HEK293T (cell line): ENCODE data around the gene ZMYND12.

Source experiments
- CTCF ChIA-PET: fragments of 350-600 bp; formaldehyde crosslinking; extraction: SDS; loops from one replicate; lab custom pipeline; 2021; ENCODE audit warnings: antibody characterized with exemption, inconsistent platforms; lab: Yijun Ruan, JAX
- POLR2A ChIA-PET: fragments of 350-600 bp; formaldehyde crosslinking; extraction: SDS; loops from one replicate; lab custom pipeline; 2020; ENCODE audit warnings: antibody characterized with exemption, inconsistent platforms; lab: Yijun Ruan, JAX
- DNase-seq: peaks from one replicate; pipeline ENCODE4 v3.0.0; 2012; ENCODE audit warnings: mixed read lengths; ENCODE audit errors: extremely low spot score
- ARNT ChIP-seq: fragments of 450-650 bp; IDR thresholded peaks from 2 replicates; pipeline ENCODE4 v1.6.1; 2017; ENCODE audit warnings: mild to moderate bottlenecking
- BHLHE40 ChIP-seq: fragments of 450-650 bp; IDR thresholded peaks from 2 replicates; pipeline ENCODE4 v1.6.1; 2016; ENCODE audit warnings: mild to moderate bottlenecking, moderate library complexity, borderline replicate concordance
- CTBP1 ChIP-seq: fragments of 450-650 bp; IDR thresholded peaks from 2 replicates; pipeline ENCODE4 v1.6.1; 2016; ENCODE audit warnings: borderline replicate concordance
- ELF4 ChIP-seq: fragments of 450-650 bp; IDR thresholded peaks from 2 replicates; pipeline ENCODE4 v1.6.1; 2017; ENCODE audit warnings: antibody characterized with exemption
- FOXA1 ChIP-seq: fragments of 450-650 bp; IDR thresholded peaks from 2 replicates; pipeline ENCODE4 v1.6.1; 2016; ENCODE audit warnings: mild to moderate bottlenecking
- FOXK2 ChIP-seq: fragments of 450-650 bp; IDR thresholded peaks from 2 replicates; pipeline ENCODE4 v1.6.1; 2016; ENCODE audit warnings: mild to moderate bottlenecking
- FOXM1 ChIP-seq: fragments of 450-650 bp; IDR thresholded peaks from 2 replicates; pipeline ENCODE4 v1.6.1; 2017; ENCODE audit warnings: mild to moderate bottlenecking, borderline replicate concordance
- HDGF ChIP-seq: fragments of 450-650 bp; IDR thresholded peaks from 2 replicates; pipeline ENCODE4 v1.6.1; 2017; ENCODE audit warnings: antibody characterized with exemption, borderline replicate concordance
- L3MBTL2 ChIP-seq: fragments of 450-650 bp; conservative IDR thresholded peaks from 2 replicates; pipeline ENCODE4 v1.6.1; 2016; ENCODE audit warnings: mild to moderate bottlenecking
- LEF1 ChIP-seq: fragments of 450-650 bp; IDR thresholded peaks from 2 replicates; pipeline ENCODE4 v1.6.1; 2017; ENCODE audit warnings: mild to moderate bottlenecking, borderline replicate concordance
- NFRKB ChIP-seq: fragments of 450-650 bp; IDR thresholded peaks from 2 replicates; pipeline ENCODE4 v1.6.1; 2016; ENCODE audit warnings: mild to moderate bottlenecking, moderate library complexity
- PKNOX1 ChIP-seq: fragments of 450-650 bp; IDR thresholded peaks from 2 replicates; pipeline ENCODE4 v1.6.1; 2016
- SP1 ChIP-seq: fragments of 450-650 bp; IDR thresholded peaks from 2 replicates; pipeline ENCODE4 v1.6.1; 2017
- SUZ12 ChIP-seq: fragments of 450-650 bp; IDR thresholded peaks from 2 replicates; pipeline ENCODE4 v1.6.1; 2016; ENCODE audit warnings: mild to moderate bottlenecking
- TARDBP ChIP-seq: fragments of 450-650 bp; IDR thresholded peaks from 2 replicates; pipeline ENCODE4 v1.6.1; 2016
- ZNF384 ChIP-seq: fragments of 450-650 bp; IDR thresholded peaks from 2 replicates; pipeline ENCODE4 v1.6.1; 2016

ZMYND12 gene

GRCh38 chr1:42450061-42450460 is 5.8 kb downstream of the ZMYND12 start:
- DNase-seq: no peak
- ChIA-PET CTCF (interaction anchor here (0.7 kb wide), 1 partner anchor 9 kb away, joined by 3 read pairs; no protein-coding TSS in a partner anchor), POLR2A (no interaction called here)
- no peak for TF ChIP-seq TARDBP
- no peak for TF ChIP-seq FOXM1
- no peak for TF ChIP-seq PKNOX1
- TF ChIP-seq ZNF384: no peak
- no peak for TF ChIP-seq FOXK2
- no peak for TF ChIP-seq HDGF
- TF ChIP-seq FOXA1: no peak
- TF ChIP-seq LEF1: no peak
- TF ChIP-seq SUZ12: no peak
- TF ChIP-seq CTBP1: no peak
- TF ChIP-seq NFRKB: no peak

- no peak for DNase-seq
- CTCF ChIA-PET: no interaction called here
- POLR2A ChIA-PET: no interaction called here
- TF ChIP-seq FOXA1 (no peak), SUZ12 (no peak)
Observed at GRCh38 chr1:42449256-42449655, 6.6 kb downstream of the ZMYND12 start.

GRCh38 chr1:42442662-42443061 is 13.2 kb downstream of the ZMYND12 start:
- no peak for DNase-seq
- TF ChIP-seq CTBP1 (no peak), BHLHE40 (no peak), ELF4 (no peak), ZNF384 (no peak), NFRKB (no peak), SP1 (no peak)
- ChIA-PET CTCF (no interaction called here), POLR2A (no interaction called here)

GRCh38 chr1:42439940-42440339 is 15.9 kb downstream of the ZMYND12 start:
- ChIA-PET CTCF (interaction anchor here (0.6 kb wide), 1 partner anchor 16 kb away, joined by 3 read pairs; no protein-coding TSS in a partner anchor), POLR2A (no interaction called here)
- no peak for DNase-seq
- TF ChIP-seq BHLHE40: no peak
- no peak for TF ChIP-seq SP1
- TF ChIP-seq TARDBP: no peak
- no peak for TF ChIP-seq ARNT
- no peak for TF ChIP-seq SUZ12

GRCh38 chr1:42434340-42434739 is 21.5 kb downstream of the ZMYND12 start:
- no peak for DNase-seq
- ChIA-PET CTCF (no interaction called here), POLR2A (no interaction called here)
- no peak for TF ChIP-seq FOXM1
- no peak for TF ChIP-seq NFRKB
- TF ChIP-seq HDGF: no peak
- TF ChIP-seq ZNF384: no peak
- no peak for TF ChIP-seq LEF1
- TF ChIP-seq ARNT: no peak
- no peak for TF ChIP-seq SUZ12
- TF ChIP-seq L3MBTL2: no peak
- no peak for TF ChIP-seq TARDBP
- TF ChIP-seq PKNOX1: no peak
- TF ChIP-seq CTBP1: no peak
- TF ChIP-seq SP1: no peak
- TF ChIP-seq BHLHE40: no peak
- no peak for TF ChIP-seq FOXK2
- no peak for TF ChIP-seq ELF4
- TF ChIP-seq FOXA1: no peak

- POLR2A ChIA-PET: no interaction called here
- no peak for DNase-seq
- CTCF ChIA-PET: no interaction called here
- TF ChIP-seq FOXM1 (no peak), SP1 (no peak), ZNF384 (no peak), NFRKB (no peak), ELF4 (no peak), FOXA1 (no peak), LEF1 (no peak), FOXK2 (no peak), CTBP1 (no peak), L3MBTL2 (no peak), SUZ12 (no peak), ARNT (no peak), HDGF (no peak), BHLHE40 (no peak), TARDBP (no peak), PKNOX1 (no peak)
Observed at GRCh38 chr1:42433369-42433768, 22.5 kb downstream of the ZMYND12 start.

GRCh38 chr1:42432714-42433113 is 23.1 kb downstream of the ZMYND12 start:
- no peak for DNase-seq
- ChIA-PET CTCF (no interaction called here), POLR2A (no interaction called here)
- no peak for TF ChIP-seq CTBP1
- no peak for TF ChIP-seq HDGF
